ENCODE data around the gene TUBA4A. TPM values are rescaled to one million over a fixed set of nuclear protein-coding genes. Genes with fewer than 3 reads are reported as not detected.
A peak's percentile ranks its signal among the peaks of the same experiment; 100 is the strongest.
"Not testable (repeated sequence)": the region's sequence is repeated elsewhere in the genome, so short reads cannot be mapped to it uniquely, and the experiment has no call there.

TUBA4A gene
- polyA plus RNA-seq, 5 donors: 24.7 to 51.2 (median 38.0) TPM

DNA sequence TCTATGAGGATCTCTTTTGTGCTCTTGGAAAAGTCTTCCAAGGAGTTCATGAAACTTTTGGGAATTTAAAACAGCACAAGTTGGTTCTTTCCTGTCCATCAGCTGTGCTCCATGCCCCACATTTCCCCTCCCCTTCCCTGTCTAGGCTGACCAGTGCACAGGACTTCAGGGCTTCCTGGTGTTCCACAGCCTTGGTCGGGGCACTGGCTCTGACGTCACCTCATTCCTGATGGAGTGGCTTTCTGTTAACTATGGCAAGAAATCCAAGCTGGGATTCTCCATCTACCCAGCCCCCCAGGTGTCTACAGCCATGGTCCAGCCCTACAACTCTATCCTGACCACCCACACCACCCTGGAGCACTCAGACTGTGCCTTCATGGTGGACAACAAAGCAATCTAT, 17.3 kb upstream of the TUBA4A start:
- DNase-seq: no peak

DNA sequence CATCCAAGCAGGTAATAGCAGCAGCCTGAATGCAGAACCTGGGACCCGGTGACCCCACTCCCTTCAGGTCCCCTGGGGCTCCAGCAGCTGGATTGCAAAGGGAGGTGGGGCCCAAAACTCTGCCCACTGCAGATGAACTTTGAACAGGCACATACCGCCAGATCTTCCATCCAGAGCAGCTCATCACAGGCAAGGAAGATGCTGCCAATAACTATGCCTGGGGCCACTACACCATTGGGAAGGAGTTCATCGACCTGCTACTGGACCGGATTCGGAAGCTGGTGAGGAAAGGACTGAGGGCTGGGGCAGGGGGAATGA, 16.3 kb upstream of the TUBA4A start:
- DNase-seq: no peak

DNA sequence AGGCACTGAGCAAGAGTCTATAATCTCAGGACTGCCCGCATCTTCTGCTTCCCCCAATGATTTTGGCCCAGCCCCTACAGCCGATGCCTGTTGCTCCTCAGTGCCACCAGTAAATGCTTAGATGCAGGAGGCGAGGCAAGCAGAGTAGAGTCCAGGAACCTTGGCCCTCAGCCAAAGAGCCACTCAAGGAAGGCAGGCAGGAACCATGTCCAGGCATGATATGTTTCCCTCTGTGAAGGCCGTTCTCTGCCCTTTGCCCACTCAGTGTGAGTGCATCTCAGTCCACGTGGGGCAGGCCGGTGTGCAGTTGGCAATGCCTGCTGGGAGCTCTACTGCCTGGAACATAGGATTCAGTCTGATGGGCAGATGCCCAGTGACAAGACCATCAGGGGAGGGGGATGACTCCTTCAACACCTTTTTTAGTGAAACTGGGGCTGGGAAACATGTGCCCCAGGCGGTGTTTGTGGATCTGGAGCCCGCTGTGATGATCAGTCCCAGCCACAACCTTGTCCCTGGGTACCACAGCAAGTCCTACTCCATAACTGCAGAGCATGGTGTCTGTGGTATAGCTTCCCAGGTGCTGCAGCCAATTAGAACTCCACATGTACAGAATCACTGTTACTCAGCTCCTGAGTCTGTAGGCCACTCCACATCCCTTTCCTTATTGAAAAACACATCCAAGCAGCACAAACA, 15.8 kb upstream of the TUBA4A start:
- peak in 1 of 2 donors; percentile 31 for DNase-seq

DNA sequence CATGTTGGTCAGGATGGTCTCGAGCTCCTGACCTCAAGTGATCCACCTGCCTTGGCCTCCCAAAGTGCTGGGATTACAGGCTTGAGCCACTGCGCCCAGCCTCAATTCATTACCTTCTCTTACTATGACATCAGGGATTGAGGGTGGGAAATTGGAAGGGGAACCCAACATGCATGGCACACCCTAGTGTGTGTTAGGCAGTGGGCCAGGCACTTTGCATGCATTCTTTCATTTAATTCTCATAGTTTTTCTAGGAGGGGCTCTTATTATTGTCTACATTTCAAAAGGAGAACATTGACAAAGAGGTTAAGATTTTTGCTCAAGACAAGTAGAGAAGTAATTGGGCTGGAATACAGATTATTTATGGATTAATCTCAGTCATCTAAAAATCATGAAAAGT, 14.6 kb upstream of the TUBA4A start:
- no peak for DNase-seq

DNA sequence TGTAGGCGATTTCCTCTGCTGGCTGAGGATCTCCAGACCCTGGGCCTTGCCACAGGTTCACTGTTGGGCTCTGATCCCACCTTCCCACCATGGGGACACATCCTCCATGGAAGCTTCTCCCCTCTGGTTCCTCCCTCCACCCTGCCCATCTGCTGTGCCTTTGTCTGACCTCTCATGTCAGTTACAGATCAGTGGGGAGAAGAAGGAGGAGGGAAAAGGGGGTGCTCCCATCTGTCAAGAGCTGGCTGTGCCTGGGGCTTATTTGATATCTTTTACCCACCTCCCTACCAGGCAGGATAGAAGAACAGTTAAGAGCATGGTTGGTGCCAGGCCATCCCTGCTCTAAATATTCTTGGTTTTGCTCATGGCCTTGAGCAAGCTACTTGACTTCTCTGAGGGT, 13.2 kb upstream of the TUBA4A start:
- no peak for DNase-seq

DNA sequence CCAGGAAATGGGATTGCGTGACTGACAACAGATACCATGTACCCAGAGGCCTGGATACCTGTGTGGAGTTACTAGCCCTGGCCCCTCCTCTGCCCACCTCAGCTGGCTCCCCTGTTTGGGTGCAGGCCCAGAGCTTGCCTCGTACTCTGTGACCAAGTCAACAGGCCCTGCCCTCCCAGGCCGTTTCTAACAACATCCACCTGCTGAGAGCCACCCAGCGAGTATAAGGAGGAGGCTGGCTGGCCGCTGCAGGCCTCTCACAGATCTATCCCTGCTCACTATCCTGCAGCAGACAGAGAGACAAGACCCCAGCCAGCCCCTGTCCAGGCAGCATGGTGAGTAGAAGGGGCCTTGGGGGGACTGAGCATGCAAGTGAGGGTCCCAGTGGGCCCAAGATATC, 12.5 kb upstream of the TUBA4A start:
- DNase-seq: no peak

DNA sequence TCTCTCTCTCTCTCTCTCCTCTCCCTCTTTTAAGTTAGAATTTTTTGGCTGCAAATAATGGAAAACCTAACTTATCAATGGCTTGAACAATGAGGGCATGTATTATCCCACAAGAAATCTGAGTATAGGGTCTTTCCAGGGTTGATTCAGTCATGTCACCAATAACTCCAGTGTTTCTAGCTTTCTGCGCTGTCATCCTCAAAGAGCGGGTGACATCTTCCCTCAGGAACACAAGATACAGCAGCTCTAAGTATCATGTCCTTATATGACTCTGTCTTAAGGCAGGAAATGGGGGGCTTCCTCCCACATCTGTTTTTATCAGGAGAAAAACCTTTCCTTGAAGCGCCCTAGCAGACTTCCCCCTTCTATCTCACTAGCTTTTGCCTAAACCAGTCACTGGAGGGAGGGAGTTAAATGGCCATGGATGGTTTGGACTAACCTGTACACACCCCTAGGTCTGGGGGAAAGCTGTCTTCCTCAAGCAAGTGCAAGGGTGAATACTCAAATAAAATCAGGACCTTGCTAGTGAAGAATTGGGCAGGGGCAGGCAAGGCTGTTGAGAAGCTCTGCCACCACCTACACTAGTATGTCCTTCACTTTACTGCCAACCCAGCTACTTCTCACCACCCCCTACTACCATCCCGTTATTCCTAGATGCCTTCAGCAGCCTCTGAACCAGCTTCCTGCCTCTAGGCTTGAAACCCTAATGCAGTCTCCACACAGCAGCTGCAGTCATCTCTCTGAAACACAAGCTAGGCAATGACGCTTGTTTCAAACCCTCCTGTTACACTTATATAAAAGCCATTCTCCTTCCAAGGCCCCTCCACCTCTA, 7.5 kb upstream of the TUBA4A start:
- DNase-seq: no peak

DNA sequence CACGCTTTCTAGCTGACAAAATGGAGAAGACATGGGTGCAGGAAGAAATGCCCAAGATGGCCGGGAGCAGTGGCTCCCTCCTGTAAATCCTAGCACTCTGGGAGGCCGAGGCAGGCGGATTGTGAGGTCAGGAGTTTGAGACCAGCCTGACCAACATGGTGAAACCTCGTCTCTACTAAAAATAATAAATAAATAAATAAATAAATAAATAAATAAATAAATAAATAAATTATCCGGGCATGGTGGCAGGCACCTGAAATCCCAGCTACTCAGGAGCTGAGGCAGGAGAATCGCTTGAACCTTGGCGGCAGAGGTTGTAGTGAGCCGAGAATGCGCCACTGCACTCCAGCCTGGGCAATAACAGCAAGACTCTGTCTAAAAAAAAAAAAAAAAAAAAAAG, 5.2 kb upstream of the TUBA4A start:
- not testable (repeated sequence) for DNase-seq

DNA sequence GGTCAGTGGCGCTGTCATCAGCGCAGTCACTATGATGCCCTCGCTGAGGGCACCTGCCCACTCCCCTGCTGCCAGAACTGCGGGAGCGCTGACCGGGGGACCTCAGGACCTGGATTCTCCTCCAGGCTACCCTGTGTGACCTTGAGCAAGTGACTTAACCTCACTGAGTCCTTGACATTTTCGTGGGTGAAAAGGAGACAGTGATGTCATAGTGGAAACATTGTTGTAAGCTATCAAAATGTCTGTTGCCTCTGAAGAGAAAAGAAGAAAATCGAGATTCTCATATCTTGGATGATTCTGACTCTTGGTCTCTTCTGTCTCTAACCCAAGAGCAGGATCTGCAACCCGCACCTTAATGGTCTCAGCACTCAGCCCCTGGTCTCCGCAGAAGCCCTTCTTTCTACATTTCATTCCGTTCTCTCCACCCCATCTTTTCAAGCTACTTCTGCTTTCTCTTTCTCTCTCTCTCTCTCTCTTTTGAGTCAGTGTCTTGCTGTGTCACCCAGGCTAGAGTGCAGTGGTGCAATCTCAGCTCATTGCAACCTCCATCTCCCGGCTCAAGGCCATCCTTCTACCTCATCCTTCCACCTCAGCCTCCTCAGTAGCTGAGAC, 978 bp upstream of the TUBA4A start:
- no peak for DNase-seq

DNA sequence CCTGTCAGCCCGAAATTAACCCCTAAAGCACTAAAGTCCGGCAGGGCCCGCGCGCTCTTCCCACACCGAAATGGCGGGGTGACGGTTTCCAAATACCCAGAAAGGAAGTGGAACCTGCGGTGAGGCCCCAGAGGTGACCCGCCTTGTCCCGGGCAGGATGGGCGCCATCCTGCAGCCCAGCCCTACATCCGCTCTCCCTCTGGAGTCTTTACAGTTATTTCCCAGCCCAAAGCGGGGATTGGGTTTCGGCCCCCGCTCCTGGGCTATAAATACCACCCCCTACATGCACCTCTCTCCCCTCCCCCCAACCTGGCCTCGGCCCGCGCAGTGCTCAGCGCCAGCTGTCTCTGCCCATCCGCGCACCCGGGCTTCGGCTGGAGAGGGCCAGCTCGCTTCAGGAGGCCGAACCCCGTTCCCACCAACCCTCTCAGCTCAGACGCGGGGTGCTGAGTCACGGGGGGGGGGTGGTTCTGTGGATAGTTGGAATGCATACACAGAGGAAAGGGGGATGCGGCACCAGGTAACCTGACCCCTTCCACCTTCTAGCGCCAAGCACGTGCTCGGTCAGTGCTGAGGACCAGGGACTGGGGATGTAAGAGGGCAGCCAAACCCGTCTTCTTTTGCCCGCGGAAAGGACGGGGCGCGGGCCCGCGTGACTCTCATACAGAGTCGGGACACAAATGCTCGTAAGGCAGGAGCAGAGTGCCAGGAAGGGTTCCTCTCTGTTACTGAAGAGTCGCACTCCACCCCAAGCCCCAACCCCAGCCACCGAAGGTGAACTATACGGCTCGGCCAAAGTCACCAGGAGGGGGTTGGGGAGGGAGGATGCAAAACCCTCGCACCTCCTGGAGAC, 592 bp downstream of the TUBA4A start, which contains the start of gene TUBA4B:
Gene TUBA4B (plus strand): TSS at position 344 of the 853 bp plus-strand sequence. CDS start 165 bp downstream, at position 509.
- peak; percentile 7 to 10 for DNase-seq

DNA sequence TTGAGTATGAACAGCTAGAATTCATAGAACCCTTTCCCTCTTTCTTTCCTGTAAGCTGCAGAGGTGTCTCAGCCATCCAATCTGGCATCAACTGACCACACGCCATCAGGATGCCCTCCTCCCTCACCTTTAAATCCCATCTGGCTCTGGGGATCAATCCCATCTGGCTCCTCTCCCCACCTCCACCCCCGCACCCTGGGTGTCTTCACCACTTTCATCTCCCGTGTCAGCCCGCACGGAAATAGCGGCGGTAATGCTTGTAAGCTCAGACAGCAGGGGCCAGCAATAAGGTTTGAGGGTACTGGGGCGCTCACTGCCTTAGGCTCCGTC, 1.2 kb downstream of the TUBA4A start:
- no peak for DNase-seq

DNA sequence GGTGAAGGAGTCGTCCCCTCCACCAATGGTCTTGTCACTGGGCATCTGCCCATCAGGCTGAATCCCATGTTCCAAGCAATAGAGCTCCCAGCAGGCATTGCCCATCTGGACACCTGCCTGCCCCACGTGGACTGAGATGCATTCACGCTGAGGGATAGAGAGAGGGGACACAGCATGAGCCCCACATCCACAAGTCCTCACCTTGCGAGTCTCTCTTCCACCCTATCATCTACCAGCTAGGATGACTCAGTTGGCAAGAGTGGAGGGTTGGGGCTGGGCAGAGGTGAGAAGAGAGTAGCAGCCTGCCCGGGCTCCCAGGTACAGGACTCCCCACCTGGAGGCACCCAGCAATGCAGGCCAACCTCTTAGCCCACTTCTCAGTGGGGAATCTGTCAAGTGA, 1.6 kb downstream of the TUBA4A start:
- DNase-seq: no peak

DNA sequence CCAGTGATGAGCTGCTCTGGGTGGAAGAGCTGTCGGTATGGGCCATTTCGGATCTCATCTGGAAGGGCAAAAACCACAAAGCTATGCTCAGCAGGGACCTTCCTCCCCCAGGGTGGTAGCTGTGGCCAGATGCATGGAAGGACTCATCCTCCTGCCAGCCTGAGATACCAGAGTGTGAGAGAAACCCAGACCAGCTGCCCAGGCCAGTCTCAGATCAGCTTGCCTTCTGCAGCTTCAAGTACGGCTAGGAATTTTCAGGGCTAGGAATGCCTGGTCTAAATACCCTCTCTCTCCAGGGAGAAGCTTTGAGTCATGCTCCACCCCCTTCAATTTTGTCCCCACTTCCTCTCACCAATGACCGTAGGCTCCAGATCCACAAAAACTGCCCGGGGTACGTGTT, 2.1 kb downstream of the TUBA4A start:
- DNase-seq: no peak

DNA sequence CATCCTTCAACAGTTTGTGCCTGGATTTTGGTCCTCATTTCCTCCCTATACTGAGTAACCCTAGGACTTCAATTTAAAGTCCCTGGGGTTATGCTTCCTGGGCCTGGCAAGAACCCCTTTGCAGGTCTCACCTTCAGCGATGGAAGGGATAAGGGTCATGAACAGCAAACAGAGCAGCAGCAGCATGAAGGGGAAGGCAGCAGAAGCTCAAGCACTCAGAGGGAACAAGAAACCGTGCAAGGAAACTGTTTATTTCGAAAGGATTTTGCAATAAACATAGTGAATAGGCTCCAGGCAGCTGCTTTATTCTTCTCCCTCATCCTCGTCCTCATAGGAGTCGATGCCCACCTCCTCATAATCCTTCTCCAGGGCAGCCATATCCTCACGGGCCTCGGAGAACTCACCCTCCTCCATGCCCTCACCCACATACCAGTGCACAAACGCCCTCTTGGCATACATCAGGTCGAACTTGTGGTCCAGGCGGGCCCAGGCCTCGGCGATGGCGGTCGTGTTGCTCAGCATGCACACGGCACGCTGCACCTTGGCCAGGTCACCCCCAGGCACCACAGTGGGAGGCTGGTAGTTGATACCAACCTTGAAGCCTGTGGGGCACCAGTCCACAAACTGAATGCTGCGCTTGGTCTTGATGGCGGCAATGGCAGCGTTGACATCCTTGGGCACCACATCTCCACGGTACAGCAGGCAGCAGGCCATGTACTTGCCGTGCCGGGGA, 3.5 kb downstream of the TUBA4A start:
- DNase-seq: no peak

DNA sequence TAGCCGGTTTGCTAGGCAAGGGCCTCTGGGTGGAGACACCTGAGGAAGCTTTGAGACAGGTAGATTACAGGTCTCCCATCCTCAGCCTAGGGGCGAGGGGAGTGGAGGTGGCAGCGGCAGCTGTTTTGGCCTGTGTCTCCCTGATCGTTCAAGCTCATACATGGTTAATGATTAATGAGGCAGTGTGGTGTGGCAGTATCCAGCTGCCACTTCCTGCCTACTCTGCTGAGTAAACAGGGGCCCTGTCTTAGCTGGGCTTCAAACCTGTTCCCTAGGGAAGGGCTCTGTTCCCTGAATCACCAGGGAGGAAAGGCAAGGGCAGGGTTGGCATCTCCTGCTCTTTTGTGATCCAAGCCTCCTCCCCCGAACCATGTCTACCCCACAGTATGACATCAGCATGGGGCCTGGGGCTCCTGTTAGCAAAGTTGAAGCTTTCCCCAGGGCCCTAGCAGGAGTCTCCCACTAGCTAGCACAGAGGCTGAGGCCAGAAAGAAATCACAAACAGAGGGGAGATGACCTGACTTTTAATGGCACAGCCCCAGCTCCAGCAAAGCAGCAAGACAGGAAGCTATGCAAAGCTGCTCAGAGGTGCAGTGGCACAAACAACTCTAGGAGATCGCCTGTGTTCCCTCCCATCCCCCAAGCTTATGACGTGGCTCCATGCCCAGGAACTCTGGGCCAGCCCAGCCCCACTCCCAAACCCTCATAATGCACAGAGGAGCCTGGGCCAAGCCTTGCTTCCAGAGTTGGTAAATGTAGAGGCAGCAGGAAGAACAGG, 4.3 kb downstream of the TUBA4A start:
- peak; percentile 83 to 88 for DNase-seq

DNA sequence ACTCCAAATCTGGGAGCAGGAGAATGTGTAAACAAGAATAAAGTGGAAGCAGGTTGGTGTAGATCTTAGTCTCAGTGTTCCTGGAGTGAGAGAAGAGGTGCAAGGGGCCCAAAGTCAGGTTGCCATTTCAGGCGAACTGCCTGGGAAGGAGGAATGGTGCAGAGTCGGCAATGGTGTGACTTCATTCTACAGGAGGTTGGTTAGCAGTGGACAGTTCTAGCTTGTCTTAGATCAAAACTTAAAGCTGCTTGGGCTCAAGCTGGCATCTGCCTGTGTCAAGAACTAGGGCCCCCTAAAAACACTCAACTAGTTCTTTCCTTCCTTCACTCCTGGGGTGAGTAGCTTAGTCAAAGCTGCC, 4.9 kb downstream of the TUBA4A start:
- DNase-seq: no peak

DNA sequence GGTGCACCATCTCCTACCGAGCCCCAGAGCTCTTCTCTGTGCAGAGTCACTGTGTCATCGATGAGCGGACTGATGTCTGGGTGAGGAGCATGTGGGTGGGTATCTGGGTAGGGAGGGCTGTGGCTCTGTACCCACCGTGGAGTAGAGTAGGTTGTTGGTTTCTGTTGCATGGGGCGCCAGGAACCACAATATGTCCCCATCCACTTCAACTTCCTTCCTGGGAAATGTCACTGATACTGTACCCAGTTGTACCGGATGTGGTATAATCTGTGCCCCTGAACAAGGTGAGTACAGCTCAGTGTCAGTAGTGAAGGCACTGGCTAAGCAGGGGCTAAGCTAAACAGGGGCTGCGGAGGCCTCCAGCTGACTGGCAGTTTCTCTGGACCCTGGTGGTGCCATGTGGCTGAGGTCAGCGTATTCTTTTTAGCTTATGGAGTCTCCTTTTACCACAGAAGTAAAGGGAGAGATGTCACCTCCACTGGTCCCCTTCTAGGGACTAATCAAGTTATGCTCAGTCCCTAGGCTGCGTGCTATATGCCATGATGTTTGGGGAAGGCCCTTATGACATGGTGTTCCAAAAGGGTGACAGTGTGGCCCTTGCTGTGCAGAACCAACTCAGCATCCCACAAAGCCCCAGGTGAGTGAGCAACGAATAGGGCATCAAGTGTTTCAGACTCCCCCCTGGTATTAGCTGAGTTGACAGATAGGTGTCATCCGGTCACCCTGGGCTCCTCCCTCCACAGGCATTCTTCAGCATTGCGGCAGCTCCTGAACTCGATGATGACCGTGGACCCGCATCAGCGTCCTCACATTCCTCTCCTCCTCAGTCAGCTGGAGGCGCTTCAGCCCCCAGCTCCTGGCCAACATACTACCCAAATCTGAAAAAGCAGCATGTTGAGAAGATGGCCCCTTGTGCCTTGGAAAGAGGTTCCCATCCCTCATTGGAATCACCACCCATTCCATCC, 5.8 kb downstream of the TUBA4A start:
- no peak for DNase-seq

DNA sequence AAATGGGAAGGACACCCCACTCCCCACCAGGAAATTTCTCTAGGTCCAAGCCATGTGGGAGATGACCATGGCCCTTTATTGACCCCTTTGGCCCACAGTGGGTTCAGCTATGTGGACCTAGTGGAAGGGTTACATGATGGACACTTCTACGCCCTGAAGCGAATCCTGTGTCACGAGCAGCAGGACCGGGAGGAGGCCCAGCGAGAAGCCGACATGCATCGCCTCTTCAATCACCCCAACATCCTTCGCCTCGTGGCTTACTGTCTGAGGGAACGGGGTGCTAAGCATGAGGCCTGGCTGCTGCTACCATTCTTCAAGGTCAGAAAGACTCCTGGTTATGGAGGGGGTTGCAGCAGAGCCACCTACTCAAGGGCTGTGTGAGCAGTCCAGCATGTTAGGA, 7.2 kb downstream of the TUBA4A start:
- no peak for DNase-seq

DNA sequence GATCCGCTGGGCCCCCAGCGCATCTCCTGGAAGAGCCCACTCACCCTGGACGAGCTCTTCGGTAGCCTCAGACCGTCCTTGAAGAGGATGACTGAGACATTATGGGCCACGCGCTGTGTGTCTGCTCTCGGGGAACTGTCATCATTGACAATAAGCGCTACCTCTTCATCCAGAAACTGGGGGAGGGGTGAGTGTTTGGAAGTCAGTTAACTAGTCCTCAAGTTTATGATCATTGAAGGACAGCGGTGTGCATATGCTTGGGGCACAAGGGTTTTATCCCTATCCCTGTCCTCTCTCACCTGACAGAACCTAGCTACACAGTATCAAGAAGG, 7.9 kb downstream of the TUBA4A start:
- no peak for DNase-seq

Data from right lung (tissue), 5 donors.